ENCODE data around the gene MCAM.

- no peak for TF ChIP-seq CTCF (IDR thresholded peaks at IDR 0.05)
- TF ChIP-seq POLR2A (IDR thresholded peaks at IDR 0.05) = no peak
Observed at GRCh38 chr11:119355091-119355843, 38.3 kb upstream of the MCAM start.

Measured in tibial nerve (tissue), 3 donors.